ENCODE data around the gene EPHA5.

EPHA5 gene

DNA sequence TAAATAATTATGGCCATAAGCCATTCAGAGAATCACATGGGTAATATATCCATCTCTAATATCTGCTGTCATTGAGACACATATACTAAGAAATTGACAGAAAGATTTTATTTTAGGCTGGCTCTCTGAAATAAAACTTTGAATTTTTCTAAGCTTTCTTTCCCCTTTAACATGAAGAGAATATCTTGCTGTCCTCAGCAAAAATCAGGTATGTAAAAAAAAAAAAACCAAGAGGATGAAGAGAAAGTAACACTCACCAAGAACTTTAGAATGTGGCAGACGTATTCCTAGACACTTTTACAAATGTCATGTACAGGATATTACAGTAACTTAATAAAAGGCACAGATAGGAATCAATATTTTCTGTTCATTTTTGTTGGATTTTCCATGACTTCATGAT lies 65.8 kb downstream of the EPHA5 start:
- Histone ChIP-seq H3K4me3 (ENCODE audit: low read length) (no peak overlapping the region), H3K4me1 (ENCODE audit: control insufficient read depth, insufficient read depth, low read length) (no peaks in the 10 kb centered on the region), H3K36me3 (ENCODE audit: control insufficient read depth, insufficient read depth, low read length) (no peaks in the 10 kb centered on the region), H3K9me3 (ENCODE audit: control insufficient read depth, low read length) (no peaks in the 10 kb centered on the region), H3K27me3 (ENCODE audit: control insufficient read depth, insufficient read depth, low read length) (no peaks in the 10 kb centered on the region), H3K9ac (ENCODE audit: low read length) (no peak overlapping the region)

DNA sequence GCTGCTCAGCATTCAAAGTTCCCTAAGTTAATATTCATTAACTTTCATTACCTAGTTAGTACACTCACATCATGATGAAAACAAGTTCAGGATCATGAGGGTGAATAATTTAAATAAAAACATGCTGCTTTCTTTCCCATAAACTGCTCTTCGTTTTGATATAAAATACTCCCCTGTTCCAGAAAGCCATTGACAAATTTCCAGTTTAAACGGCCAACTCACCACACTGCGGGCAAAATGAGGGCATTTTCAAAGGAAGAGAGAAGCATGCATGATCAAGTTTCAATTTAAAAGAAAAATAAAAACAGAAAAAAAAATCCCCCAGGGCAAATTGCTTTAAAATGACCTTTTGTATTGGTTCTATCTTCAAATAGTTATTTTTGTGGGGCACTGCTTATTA lies 69.6 kb downstream of the EPHA5 start:
- Histone ChIP-seq H3K9me3 (ENCODE audit: control insufficient read depth, low read length) (no peaks in the 10 kb centered on the region), H3K4me1 (ENCODE audit: control insufficient read depth, insufficient read depth, low read length) (no peaks in the 10 kb centered on the region), H3K4me3 (ENCODE audit: low read length) (no peak overlapping the region), H3K27me3 (ENCODE audit: control insufficient read depth, insufficient read depth, low read length) (no peaks in the 10 kb centered on the region), H3K36me3 (ENCODE audit: control insufficient read depth, insufficient read depth, low read length) (no peaks in the 10 kb centered on the region), H3K9ac (ENCODE audit: low read length) (no peak overlapping the region)

DNA sequence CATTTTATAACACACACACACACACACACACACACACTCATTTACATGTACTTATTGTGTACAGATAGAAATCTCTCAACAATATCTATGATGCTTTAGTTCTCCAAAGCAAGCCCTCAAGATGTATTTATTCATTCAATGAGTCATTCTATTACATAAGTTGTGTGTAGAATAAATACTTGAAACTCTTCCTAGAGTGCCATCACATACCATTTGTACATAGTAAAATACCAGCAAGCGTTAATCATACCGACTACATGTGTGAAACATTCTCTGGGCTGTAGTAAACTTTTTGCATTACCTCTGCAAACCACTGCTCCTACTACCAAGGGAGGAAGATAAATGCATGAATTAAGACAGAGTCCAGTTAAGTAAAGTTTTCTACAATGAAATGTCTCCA lies 70.9 kb downstream of the EPHA5 start:
- H3K27me3 ChIP-seq (ENCODE audit: control insufficient read depth, insufficient read depth, low read length): no peaks in the 10 kb centered on the region
- H3K9me3 ChIP-seq (ENCODE audit: control insufficient read depth, low read length): no peaks in the 10 kb centered on the region
- no peak overlapping the region for H3K9ac ChIP-seq (ENCODE audit: low read length)
- no peak overlapping the region for H3K4me3 ChIP-seq (ENCODE audit: low read length)
- H3K4me1 ChIP-seq (ENCODE audit: control insufficient read depth, insufficient read depth, low read length): no peaks in the 10 kb centered on the region
- H3K36me3 ChIP-seq (ENCODE audit: control insufficient read depth, insufficient read depth, low read length): no peaks in the 10 kb centered on the region

DNA sequence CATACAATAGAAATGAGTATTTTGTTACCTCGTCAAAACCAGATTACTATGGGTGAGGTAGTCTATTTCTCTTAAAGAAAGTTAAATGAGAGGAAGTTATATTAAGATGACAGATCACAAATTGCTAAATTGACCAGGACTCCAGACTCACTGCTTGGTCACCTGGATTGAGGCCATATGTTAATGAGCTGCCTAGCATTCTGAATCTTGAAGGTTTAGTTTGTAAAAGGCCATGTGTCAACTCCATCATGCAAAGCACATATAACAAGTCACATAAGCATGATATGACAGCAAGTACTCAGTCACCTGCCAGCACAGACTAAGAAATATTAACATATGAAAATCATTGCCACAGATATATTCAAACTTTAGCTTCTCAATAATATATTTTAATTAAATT lies 72.6 kb downstream of the EPHA5 start:
- Histone ChIP-seq H3K27me3 (ENCODE audit: control insufficient read depth, insufficient read depth, low read length) (no peaks in the 10 kb centered on the region), H3K4me1 (ENCODE audit: control insufficient read depth, insufficient read depth, low read length) (no peaks in the 10 kb centered on the region), H3K9ac (ENCODE audit: low read length) (no peak overlapping the region)

DNA sequence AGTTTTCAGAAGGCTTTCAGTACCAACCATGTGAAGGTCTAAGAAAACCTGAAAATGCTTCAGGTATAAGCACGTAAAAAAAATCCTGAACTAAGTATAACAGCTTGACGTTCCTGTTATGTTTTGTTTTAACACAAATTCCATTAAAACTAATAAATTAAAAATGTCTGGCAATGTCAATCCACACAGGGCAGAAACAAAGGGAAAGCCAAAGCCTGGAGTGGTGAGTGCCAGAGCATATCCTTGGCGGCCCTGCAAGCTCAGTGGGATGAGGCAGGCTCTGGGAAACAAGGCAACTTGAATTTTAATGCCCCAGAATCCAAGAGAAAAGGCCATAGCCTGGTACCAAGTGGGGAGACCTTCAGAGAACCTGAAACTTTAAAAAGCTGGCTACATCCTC lies 78.2 kb downstream of the EPHA5 start:
- Histone ChIP-seq H3K4me1 (ENCODE audit: control insufficient read depth, insufficient read depth, low read length) (no peaks in the 10 kb centered on the region), H3K9ac (ENCODE audit: low read length) (no peak overlapping the region), H3K9me3 (ENCODE audit: control insufficient read depth, low read length) (no peaks in the 10 kb centered on the region), H3K36me3 (ENCODE audit: control insufficient read depth, insufficient read depth, low read length) (no peaks in the 10 kb centered on the region), H3K27me3 (ENCODE audit: control insufficient read depth, insufficient read depth, low read length) (no peaks in the 10 kb centered on the region), H3K4me3 (ENCODE audit: low read length) (no peak overlapping the region)

More for the DNA sequence above, 72.6 kb downstream of the EPHA5 start:
- Histone ChIP-seq H3K36me3 (ENCODE audit: control insufficient read depth, insufficient read depth, low read length) (no peaks in the 10 kb centered on the region), H3K9me3 (ENCODE audit: control insufficient read depth, low read length) (no peaks in the 10 kb centered on the region), H3K4me3 (ENCODE audit: low read length) (no peak overlapping the region)

DNA sequence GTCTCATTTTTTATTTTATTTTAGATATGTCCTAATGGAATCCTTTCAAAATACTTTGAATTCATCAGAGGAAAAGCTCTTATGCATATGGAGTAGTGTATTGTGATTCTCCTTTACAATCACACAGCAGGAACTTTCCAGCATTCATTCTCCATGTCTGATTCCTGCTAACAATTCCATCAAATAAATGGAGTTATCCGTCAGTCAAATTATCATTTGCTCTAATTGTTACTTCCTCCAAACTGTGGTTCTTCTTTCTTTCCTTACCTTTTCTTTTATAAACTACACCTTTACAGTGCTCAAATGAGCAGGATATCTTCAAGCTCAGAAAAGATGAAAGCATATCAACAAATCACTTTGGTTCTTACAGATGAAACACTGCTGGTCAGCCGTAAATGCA lies 80.4 kb downstream of the EPHA5 start:
- Histone ChIP-seq H3K4me3 (ENCODE audit: low read length) (no peak overlapping the region), H3K27me3 (ENCODE audit: control insufficient read depth, insufficient read depth, low read length) (no peaks in the 10 kb centered on the region), H3K4me1 (ENCODE audit: control insufficient read depth, insufficient read depth, low read length) (no peaks in the 10 kb centered on the region), H3K9me3 (ENCODE audit: control insufficient read depth, low read length) (no peaks in the 10 kb centered on the region), H3K9ac (ENCODE audit: low read length) (no peak overlapping the region), H3K36me3 (ENCODE audit: control insufficient read depth, insufficient read depth, low read length) (no peaks in the 10 kb centered on the region)

DNA sequence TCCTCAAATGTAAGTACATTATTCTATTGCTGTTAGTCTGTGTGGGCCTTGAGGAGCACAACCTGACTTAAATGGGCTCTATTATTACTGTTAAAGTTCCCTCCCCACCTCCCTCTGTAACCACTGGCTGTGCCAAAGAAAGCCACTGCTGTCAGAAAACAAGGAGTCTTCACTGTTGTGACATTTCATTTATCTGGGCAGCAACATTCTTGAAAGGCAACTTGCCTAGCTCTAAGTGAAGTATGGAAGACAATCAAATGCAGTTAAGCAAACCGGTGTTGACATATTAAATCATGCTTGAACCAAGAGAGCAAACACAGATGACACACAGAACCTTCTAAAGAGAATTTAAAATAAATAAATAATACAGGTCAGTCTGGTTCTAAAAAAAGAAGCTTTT lies 81.0 kb downstream of the EPHA5 start:
- Histone ChIP-seq H3K9ac (ENCODE audit: low read length) (no peak overlapping the region), H3K9me3 (ENCODE audit: control insufficient read depth, low read length) (no peaks in the 10 kb centered on the region), H3K27me3 (ENCODE audit: control insufficient read depth, insufficient read depth, low read length) (no peaks in the 10 kb centered on the region), H3K36me3 (ENCODE audit: control insufficient read depth, insufficient read depth, low read length) (no peaks in the 10 kb centered on the region), H3K4me3 (ENCODE audit: low read length) (no peak overlapping the region), H3K4me1 (ENCODE audit: control insufficient read depth, insufficient read depth, low read length) (no peaks in the 10 kb centered on the region)

DNA sequence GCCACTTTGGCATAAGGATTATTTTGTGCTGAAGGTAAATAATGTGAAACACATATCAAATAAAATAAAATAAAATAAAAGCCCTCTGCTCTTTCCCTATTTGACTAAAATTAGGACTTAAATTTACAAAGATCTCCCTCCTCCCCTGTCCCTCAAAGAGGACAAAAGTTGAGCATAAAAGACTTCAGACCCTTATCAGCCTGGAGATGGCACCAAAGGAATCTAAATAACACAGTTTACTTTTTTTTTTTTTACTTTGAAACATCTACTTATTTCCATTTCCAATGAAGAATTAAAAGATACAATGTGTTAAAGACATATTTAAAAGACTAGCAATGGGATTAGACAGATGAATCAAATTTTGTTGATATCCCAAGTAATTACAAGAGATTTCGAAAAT lies 89.7 kb downstream of the EPHA5 start:
- Histone ChIP-seq H3K9ac (ENCODE audit: low read length) (no peak overlapping the region), H3K4me1 (ENCODE audit: control insufficient read depth, insufficient read depth, low read length) (no peaks in the 10 kb centered on the region), H3K36me3 (ENCODE audit: control insufficient read depth, insufficient read depth, low read length) (no peaks in the 10 kb centered on the region), H3K9me3 (ENCODE audit: control insufficient read depth, low read length) (no peaks in the 10 kb centered on the region), H3K4me3 (ENCODE audit: low read length) (no peak overlapping the region), H3K27me3 (ENCODE audit: control insufficient read depth, insufficient read depth, low read length) (no peaks in the 10 kb centered on the region)

DNA sequence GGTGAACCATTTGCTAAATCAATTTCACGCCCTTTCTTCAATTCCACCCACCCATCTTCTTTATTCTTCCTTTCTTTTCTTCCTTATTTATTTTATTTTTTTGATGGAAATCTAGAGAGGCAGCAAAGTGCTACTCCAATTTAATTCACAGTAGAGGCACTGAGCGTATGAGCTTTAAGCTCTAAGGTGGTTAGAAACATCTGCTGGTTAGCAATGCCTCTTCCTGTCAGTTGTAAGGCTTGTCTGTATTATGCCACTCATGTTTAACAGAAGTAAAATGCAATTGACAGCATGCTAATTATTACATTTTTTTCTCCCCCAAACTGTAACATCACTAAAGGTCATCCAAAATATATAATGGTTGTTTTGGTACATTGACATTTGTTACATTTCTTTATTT lies 103.8 kb downstream of the EPHA5 start:
- H3K27me3 ChIP-seq (ENCODE audit: control insufficient read depth, insufficient read depth, low read length): no peaks in the 10 kb centered on the region
- H3K4me1 ChIP-seq (ENCODE audit: control insufficient read depth, insufficient read depth, low read length): no peaks in the 10 kb centered on the region
- no peak overlapping the region for H3K4me3 ChIP-seq (ENCODE audit: low read length)
- no peak overlapping the region for H3K9ac ChIP-seq (ENCODE audit: low read length)
- no peaks in the 10 kb centered on the region for H3K36me3 ChIP-seq (ENCODE audit: control insufficient read depth, insufficient read depth, low read length)
- H3K9me3 ChIP-seq (ENCODE audit: control insufficient read depth, low read length): no peaks in the 10 kb centered on the region

DNA sequence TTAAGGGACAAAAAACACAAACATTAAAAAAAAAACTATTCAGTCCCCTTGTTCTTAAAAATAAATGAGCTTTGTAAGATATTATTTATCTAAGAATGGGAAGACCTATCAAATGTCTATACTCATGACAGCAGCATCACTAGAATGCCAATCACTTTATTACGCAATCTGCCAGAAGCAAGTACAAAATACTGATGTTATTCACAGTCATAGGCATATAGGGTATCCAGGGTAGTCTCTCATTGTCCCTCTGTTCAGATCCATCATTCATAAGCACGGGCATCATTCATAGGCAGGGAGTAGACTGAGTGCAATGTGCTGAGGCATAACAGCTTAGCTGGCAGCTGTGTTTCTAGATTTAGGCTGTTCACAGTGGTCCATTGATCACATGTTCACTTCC lies 109.1 kb downstream of the EPHA5 start:
- Histone ChIP-seq H3K27me3 (ENCODE audit: control insufficient read depth, insufficient read depth, low read length) (no peaks in the 10 kb centered on the region), H3K9ac (ENCODE audit: low read length) (no peak overlapping the region)

DNA sequence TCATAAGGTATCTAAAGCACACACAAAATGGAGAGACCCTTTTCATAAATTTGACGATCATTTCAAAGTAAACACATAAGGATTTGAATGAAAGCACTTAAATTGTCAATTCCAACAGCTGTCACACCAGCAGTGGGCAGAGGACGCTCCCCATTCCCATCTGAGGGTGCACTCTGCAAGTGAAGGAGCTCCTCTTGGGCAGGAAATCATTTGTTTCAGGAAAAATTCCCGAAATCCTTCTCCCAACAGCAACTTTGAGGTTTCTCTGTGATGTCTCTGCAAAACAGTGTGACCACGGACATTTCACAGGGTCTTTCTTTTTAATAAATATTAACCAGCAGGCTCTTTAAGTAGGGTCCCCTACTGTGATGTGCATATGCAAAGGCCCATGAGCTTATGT lies 111.0 kb downstream of the EPHA5 start:
- H3K4me3 ChIP-seq (ENCODE audit: low read length): no peak overlapping the region
- H3K36me3 ChIP-seq (ENCODE audit: control insufficient read depth, insufficient read depth, low read length): no peaks in the 10 kb centered on the region
- no peak overlapping the region for H3K9ac ChIP-seq (ENCODE audit: low read length)
- H3K4me1 ChIP-seq (ENCODE audit: control insufficient read depth, insufficient read depth, low read length): no peaks in the 10 kb centered on the region
- no peaks in the 10 kb centered on the region for H3K27me3 ChIP-seq (ENCODE audit: control insufficient read depth, insufficient read depth, low read length)
- no peaks in the 10 kb centered on the region for H3K9me3 ChIP-seq (ENCODE audit: control insufficient read depth, low read length)

More for the DNA sequence above, 109.1 kb downstream of the EPHA5 start:
- H3K4me3 ChIP-seq (ENCODE audit: low read length): no peak overlapping the region
- H3K9me3 ChIP-seq (ENCODE audit: control insufficient read depth, low read length): no peaks in the 10 kb centered on the region
- H3K36me3 ChIP-seq (ENCODE audit: control insufficient read depth, insufficient read depth, low read length): no peaks in the 10 kb centered on the region
- no peaks in the 10 kb centered on the region for H3K4me1 ChIP-seq (ENCODE audit: control insufficient read depth, insufficient read depth, low read length)

DNA sequence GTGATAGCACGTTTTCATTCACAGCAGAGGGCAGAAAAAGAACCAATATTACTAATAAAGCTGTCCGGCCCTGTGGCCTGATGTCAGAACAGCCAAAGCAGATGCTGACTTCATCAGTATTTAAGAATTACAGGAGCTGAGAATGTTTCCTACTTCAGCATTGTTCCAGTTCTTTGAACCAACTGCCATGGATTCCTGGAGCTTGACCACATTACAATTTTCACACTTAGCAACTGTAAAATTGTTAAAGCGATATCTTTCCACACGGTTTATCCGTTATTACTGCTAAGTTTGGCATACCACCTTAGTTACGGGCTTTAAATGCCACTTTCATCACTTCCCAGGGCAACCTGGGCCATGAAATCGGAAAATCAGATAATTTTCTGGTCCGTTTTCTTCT lies 118.2 kb downstream of the EPHA5 start:
- no peak overlapping the region for H3K9ac ChIP-seq (ENCODE audit: low read length)
- H3K36me3 ChIP-seq (ENCODE audit: control insufficient read depth, insufficient read depth, low read length): no peaks in the 10 kb centered on the region
- H3K9me3 ChIP-seq (ENCODE audit: control insufficient read depth, low read length): no peaks in the 10 kb centered on the region
- H3K4me1 ChIP-seq (ENCODE audit: control insufficient read depth, insufficient read depth, low read length): no peaks in the 10 kb centered on the region
- H3K4me3 ChIP-seq (ENCODE audit: low read length): no peak overlapping the region
- no peaks in the 10 kb centered on the region for H3K27me3 ChIP-seq (ENCODE audit: control insufficient read depth, insufficient read depth, low read length)

DNA sequence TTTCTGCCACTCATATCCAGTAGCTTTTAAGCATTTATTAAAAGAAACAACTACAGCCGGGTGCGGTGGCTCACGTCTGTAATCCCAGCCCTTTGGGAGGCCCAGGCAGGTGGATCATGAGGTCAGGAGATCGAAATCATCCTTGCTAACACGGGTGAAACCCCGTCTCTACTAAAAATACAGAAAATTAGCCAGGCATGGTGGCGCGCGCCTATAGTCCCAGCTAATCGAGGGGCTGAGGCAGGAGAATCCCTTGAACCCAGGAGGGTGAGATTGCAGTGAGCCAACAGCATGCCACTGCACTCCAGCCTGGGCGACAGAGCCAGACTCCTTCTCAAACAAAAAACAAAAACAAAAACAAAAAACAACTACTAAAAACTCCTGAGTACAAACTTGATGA lies 119.8 kb downstream of the EPHA5 start:
- Histone ChIP-seq H3K9ac (ENCODE audit: low read length) (no peak overlapping the region), H3K4me3 (ENCODE audit: low read length) (no peak overlapping the region), H3K9me3 (ENCODE audit: control insufficient read depth, low read length) (no peaks in the 10 kb centered on the region), H3K4me1 (ENCODE audit: control insufficient read depth, insufficient read depth, low read length) (no peaks in the 10 kb centered on the region), H3K36me3 (ENCODE audit: control insufficient read depth, insufficient read depth, low read length) (no peaks in the 10 kb centered on the region), H3K27me3 (ENCODE audit: control insufficient read depth, insufficient read depth, low read length) (no peaks in the 10 kb centered on the region)

Measured in mucosa of stomach (tissue), 1 donor.